ENCODE results near the gene CST2.
"Not testable (repeated sequence)": the region's sequence is repeated elsewhere in the genome, so short reads cannot be mapped to it uniquely, and the experiment has no call there.

- TF ChIP-seq EZH2 (IDR thresholded peaks at IDR 0.05; ENCODE audit: low read length): not testable (repeated sequence)
- TF ChIP-seq, protein P1, sequence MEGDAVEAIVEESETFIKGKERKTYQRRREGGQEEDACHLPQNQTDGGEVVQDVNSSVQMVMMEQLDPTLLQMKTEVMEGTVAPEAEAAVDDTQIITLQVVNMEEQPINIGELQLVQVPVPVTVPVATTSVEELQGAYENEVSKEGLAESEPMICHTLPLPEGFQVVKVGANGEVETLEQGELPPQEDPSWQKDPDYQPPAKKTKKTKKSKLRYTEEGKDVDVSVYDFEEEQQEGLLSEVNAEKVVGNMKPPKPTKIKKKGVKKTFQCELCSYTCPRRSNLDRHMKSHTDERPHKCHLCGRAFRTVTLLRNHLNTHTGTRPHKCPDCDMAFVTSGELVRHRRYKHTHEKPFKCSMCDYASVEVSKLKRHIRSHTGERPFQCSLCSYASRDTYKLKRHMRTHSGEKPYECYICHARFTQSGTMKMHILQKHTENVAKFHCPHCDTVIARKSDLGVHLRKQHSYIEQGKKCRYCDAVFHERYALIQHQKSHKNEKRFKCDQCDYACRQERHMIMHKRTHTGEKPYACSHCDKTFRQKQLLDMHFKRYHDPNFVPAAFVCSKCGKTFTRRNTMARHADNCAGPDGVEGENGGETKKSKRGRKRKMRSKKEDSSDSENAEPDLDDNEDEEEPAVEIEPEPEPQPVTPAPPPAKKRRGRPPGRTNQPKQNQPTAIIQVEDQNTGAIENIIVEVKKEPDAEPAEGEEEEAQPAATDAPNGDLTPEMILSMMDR (optimal IDR thresholded peaks at IDR 0.05 in 1 of 3, IDR thresholded peaks at IDR 0.05 in 1 of 3, conservative IDR thresholded peaks at IDR 0.05 in 1 of 3; ENCODE audit: extremely low read depth in 1 of 3, insufficient read depth in 2 of 3, low read length in 3 of 3): not testable (repeated sequence)
Measured at GRCh38 chr20:23811559-23811958, 15.0 kb downstream of the CST2 start.

All from keratinocyte (primary cell).